DOHH2 (cell line): ENCODE measurements around the gene FOXK1.

Experiments used
- EZH2phosphoT487 ChIP-seq: fragments of 200-600 bp; sonication (generic); IDR thresholded peaks from 2 replicates; pipeline ENCODE4 v1.6.1; 2017; ENCODE audit warnings: borderline replicate concordance, mild to moderate bottlenecking, antibody characterized with exemption, low read length, moderate library complexity, mixed read lengths
- TF ChIP-seq, protein P1 (sequence below): fragments of 200-600 bp; sonication (generic); IDR thresholded peaks from one replicate; pipeline ENCODE4 v1.5.1; 2014; ENCODE audit warnings: antibody characterized with exemption, mild to moderate bottlenecking, low read depth, low read length; ENCODE audit not compliant: poor library complexity, severe bottlenecking

DNA sequence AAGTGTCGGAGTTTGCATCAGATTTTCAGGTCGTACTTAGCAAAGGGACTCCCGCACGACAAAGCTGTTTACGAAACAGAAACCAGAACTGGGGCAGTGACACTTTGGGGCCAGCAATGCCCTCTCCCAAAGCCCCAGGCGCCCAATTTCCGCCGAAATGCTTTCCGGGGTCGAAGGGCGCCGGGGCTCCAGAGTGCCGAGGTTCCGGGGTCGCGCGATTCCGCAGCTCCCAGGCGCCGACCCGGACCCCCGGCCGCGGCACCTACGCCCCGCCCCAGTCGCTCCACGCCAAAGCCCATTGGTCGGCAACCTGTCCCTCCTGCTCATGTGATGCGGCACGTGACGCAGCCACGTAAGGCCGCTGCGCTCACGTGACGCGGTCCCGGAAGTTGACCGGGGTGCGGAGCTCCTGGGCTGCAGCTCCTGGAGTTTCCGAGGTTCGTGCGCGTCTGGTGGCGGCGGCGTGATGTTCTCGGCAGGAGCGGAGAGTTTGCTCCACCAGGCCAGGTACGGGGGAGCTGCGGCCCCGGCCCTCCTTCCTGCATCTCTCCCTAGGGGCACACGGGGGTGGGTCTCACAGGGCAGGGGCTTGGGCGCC is 93.3 kb downstream of the FOXK1 start, which contains the start of gene AP5Z1:
- TF ChIP-seq, protein P1, sequence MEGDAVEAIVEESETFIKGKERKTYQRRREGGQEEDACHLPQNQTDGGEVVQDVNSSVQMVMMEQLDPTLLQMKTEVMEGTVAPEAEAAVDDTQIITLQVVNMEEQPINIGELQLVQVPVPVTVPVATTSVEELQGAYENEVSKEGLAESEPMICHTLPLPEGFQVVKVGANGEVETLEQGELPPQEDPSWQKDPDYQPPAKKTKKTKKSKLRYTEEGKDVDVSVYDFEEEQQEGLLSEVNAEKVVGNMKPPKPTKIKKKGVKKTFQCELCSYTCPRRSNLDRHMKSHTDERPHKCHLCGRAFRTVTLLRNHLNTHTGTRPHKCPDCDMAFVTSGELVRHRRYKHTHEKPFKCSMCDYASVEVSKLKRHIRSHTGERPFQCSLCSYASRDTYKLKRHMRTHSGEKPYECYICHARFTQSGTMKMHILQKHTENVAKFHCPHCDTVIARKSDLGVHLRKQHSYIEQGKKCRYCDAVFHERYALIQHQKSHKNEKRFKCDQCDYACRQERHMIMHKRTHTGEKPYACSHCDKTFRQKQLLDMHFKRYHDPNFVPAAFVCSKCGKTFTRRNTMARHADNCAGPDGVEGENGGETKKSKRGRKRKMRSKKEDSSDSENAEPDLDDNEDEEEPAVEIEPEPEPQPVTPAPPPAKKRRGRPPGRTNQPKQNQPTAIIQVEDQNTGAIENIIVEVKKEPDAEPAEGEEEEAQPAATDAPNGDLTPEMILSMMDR = no peak
- TF ChIP-seq EZH2phosphoT487 = no peak
